ENCODE data around the gene RIBC1.
"Not testable (repeated sequence)": the region's sequence is repeated elsewhere in the genome, so short reads cannot be mapped to it uniquely, and the experiment has no call there.

Gene RIBC1

GRCh38 chrX:53437206-53437605, 14.5 kb downstream of the RIBC1 start:
- no peak for DNase-seq

GRCh38 chrX:53438174-53438831, 15.6 kb downstream of the RIBC1 start:
- peak in 1 of 2 experiments; percentile 22 for DNase-seq

DNA sequence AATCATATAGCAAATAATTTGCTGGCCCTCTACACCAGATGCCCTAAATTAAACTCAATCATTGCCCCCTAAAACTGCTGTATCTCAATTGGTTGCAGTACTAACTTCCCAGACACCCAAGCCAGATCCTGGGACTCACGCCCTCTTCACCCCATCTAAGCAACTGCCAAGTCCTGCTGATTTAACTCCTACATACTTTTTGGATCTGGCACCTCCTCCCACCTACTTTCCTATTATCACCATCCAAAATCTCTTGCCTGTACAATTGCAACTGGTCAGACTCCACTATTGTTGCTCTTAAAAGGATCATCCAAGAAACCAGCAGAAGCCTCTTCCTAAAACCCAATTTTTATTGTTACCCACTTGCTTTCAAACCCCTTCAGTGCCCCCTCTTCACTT, 16.2 kb downstream of the RIBC1 start:
- no peak for DNase-seq

DNA sequence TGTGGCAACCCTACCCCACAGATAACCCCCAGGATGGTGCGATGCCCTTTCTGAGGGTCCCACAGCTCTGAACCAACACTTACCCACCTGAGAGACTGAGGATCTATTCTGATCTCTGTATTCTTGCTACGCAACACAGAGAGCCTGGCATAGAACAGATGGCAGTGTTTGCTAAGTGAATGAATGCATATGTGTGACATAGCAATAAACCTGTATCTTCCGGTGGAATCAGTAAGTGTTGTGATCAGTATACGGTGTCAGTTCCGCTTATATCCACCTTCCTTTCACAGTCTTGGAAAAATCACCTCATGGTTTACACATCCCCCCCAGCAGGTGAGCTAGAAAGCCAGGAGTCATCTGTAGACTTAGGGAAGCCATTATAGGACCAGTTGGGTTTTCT, 17.4 kb downstream of the RIBC1 start:
- DNase-seq: no peak

DNA sequence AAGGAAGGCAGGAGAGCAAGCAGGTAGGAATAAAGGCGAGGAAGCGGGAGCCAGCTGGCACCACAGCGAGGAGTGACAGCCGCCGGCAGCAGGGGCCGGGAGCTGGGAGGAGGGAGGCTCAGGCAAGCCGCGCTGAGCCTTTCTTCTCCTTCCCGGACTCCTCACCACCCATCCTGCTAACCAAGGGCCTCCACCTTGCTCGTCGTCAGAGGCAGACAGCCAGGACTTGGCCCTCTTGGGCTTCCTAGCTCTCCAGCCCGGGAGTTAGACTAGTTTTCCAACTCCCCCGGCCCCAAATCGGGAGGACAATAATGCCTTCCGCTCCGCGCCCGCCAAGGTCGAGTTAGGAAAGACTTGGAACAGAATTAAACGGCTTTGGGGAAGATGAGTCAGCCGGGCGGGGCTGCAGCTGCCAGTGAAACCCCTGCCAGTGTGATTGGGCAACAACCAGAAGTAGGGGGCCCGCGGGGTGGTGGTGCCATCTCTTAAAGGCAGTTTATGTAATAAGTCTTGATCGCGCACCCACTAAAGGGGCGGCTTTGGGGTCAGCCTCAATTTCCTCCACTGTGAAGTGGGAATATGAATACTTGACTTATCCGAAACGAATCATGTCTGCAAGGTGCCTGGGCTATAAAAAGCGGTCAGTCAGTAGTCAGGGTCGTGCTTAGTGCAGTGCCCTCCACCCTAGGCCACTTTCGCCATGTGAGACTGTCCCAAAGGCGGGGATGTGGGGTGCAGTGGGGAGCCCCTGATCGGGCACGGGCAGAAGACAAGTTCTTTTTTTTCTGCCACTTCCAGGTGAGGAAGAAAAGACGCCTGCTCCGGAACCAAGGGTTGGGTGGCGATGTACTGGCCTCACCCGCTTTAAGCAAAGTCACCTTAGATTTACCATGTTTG, 18.2 kb downstream of the RIBC1 start:
- DNase-seq: no peak

DNA sequence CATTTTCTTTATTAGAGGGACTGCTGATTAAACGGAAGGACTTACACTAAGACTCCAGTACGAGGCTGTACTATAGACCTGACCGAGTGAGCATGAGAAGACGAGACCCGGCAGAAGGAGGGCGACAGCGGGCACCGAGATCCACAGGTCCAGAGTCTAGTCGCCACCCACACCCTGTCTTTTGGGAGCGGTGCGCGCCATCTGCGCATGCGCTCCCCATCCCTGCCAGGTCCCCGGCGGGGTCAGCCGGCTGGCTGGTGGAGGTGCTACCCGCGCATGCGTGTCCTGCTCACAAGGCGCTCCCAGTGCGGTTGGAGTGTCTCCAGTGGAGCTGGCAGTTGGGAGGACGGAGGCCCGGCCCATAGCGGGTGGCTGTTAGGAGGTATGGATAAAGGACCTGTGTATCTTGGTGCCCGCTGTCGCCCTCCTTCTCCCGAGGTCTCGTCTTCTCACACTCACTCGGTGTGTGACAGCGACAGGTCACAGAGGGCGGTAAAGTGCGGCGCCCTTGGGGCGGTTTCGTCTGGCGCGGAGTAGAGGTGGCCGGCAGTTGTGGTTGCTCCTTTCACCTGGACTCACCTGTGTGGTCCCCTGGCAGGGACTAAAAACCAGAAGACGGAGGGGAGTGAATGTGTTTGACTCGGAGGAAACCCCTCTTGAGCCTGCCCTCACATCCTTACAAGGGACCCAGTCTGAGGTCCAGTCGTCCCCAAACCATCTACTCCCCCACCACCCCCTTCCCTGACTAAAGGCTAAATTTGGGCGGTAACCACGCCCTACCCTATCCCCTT, 19.1 kb downstream of the RIBC1 start:
- peak; percentile 80 for DNase-seq

- DNase-seq: no peak
Observed at GRCh38 chrX:53442322-53442631, 19.6 kb downstream of the RIBC1 start.

DNA sequence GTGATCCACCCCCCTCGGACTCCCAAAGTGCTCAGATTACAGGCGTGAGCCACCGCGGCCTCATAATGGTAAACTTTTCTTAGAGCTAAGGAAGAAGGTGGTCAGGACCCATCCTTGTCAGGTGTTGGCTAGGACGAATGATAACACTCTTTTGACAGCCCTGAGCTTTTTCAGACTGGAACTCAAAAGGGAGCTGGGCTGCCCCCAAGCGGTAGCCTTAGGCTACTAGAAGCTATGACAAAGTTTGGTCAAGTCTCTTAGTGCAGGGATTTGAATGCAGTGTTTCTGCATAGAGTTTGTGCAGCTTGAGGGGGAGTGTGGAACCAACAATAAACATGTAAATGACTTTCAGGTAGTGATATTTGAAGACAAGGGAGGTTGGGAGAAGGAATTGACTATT, 23.3 kb downstream of the RIBC1 start:
- no peak for DNase-seq

GRCh38 chrX:53447441-53447840, 24.8 kb downstream of the RIBC1 start:
- no peak for DNase-seq

DNA sequence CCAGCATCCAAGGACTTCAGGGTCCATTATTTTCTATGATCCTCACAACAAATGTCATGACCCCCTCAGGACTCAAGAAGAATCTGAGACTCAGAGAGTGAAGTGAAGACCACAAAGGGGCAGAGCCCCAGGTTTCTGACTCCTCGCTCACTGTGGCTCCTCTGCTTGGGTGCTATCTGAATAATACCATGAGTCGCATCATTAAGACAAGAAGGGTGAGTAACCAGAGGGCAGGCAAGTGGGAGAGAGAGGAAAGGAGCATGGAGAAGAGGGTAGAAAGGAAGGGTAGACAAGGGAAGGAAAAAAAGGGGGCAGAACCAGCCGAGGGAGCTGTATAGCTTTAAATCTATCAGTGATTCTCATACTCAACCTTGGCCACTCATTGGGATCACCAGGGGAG, 27.0 kb downstream of the RIBC1 start:
- no peak for DNase-seq

DNA sequence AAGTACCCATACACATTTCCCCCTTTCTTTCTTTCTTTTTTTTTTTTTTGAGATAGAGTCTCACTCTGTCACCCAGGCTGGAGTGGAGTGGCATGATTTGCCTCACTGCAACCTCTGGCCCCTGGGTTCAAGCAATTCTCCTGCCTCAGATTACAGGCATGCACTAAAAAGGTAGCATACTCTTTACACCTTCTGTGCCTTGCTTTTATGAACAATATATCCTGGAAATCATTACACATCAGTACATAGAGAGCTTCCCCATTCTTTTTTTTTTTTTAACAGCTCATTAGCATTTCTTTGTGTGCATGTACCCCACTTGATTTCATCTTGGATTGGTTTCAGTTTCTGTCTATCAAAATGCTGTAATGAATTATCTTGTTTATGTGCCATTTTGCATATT, 30.1 kb downstream of the RIBC1 start:
- DNase-seq: no peak

- no peak for DNase-seq
Observed at GRCh38 chrX:53456254-53456653, 33.6 kb downstream of the RIBC1 start.

- no peak for DNase-seq
Observed at GRCh38 chrX:53458082-53458481, 35.4 kb downstream of the RIBC1 start.

DNA sequence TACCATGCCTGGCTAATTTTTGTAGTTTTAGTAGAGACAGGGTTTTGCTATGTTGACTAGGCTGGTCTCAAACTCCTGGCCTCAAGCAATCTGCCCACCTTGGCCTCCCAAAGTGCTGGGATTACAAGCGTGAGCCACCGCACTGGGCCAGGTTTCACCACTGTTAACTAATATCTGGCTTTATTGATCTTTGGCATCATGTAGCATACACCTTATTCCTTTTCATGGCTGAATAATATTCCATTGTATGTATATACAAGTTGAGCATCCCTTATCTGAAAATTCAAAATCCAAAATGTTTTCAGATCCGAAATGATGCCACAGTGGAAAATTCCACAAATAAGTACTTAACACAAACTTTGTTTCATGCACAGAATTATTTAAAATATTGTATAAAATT, 46.0 kb downstream of the RIBC1 start:
- not testable (repeated sequence) for DNase-seq

GRCh38 chrX:53471346-53471745, 48.7 kb downstream of the RIBC1 start:
- DNase-seq: no peak

GRCh38 chrX:53474707-53475106, 52.0 kb downstream of the RIBC1 start:
- no peak for DNase-seq

DNA sequence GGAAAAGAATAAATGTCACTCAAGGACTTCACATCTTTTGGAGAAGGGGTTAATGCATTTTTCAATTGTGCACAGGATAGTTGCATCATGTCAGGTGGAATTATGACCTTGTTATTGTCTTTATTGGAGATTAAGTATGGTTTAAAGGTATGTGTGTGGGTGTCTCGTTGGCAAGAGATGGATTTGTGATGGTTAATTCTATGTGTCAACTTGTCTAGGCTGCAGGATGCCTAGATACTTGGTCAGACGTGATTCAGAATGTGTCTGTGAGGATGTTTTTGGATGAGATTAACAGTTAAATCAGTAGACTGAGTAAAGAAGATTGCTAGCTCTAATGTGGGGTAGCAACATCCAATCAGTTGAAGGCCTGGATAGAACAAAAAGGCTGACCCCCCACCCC, 53.7 kb downstream of the RIBC1 start:
- no peak for DNase-seq

- peak in 1 of 2 experiments; percentile 11 for DNase-seq
Observed at GRCh38 chrX:53479301-53479700, 56.6 kb downstream of the RIBC1 start.
